Measurements from ENCODE around the gene ADRA2A.

- TF ChIP-seq, protein P1, sequence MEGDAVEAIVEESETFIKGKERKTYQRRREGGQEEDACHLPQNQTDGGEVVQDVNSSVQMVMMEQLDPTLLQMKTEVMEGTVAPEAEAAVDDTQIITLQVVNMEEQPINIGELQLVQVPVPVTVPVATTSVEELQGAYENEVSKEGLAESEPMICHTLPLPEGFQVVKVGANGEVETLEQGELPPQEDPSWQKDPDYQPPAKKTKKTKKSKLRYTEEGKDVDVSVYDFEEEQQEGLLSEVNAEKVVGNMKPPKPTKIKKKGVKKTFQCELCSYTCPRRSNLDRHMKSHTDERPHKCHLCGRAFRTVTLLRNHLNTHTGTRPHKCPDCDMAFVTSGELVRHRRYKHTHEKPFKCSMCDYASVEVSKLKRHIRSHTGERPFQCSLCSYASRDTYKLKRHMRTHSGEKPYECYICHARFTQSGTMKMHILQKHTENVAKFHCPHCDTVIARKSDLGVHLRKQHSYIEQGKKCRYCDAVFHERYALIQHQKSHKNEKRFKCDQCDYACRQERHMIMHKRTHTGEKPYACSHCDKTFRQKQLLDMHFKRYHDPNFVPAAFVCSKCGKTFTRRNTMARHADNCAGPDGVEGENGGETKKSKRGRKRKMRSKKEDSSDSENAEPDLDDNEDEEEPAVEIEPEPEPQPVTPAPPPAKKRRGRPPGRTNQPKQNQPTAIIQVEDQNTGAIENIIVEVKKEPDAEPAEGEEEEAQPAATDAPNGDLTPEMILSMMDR (IDR thresholded peaks at IDR 0.05): no peak
- no peak for TF ChIP-seq POLR2A (IDR thresholded peaks at IDR 0.05)
Observed at GRCh38 chr10:111109501-111110242, 32.8 kb downstream of the ADRA2A start.
